Measurements from ENCODE around the gene AMT. TPM values are rescaled to one million over a fixed set of nuclear protein-coding genes. Genes with fewer than 3 reads are reported as not detected.

The AMT gene
- polyA plus RNA-seq, 1 donor (not counting 4 experiments of a cell fraction or from before 2014, with no cell fraction given): 7.1 TPM

DNA sequence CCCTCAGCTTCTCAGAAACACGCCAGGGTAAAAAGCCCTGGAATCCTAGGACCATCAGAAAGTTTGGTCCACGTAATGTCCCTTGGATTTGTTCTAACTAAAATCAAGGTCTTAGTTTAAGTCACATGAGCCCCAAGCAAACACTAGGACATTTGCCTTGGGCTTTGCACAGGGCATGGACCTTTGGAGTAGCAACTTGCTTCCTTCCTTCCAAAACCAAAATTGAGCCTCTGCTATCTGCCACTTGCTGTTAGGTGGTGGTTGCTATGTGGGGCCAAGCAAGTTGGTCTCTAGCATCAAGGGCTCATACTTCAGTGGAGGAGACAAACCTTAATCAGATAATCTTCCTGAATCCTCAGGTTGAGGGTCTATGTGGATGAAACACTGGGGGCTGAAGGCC, 43.8 kb upstream of the AMT start:
- Histone ChIP-seq H3K27me3 (ENCODE audit: control insufficient read depth, extremely low read depth, insufficient read depth, low read length) (no peaks in the 10 kb centered on the region), H4K20me1 (ENCODE audit: control insufficient read depth, extremely low read depth, insufficient read depth, low read length) (no peaks in the 10 kb centered on the region), H3K36me3 (ENCODE audit: control insufficient read depth in 2 of 2, extremely low read depth in 1 of 2, insufficient read depth in 2 of 2, low read length in 2 of 2) (no peaks in the 10 kb centered on the region), H3K27ac (ENCODE audit: control insufficient read depth, insufficient read depth, low read length) (no peak overlapping the region), H3K4me2 (ENCODE audit: control insufficient read depth, extremely low read depth, insufficient read depth, low read depth, low read length) (no peak overlapping the region), H3K9me3 (ENCODE audit: control insufficient read depth, low read depth, low read length) (no peaks in the 10 kb centered on the region), H2AFZ (ENCODE audit: control insufficient read depth, low read length) (no peak overlapping the region), H3K9ac (ENCODE audit: control insufficient read depth, extremely low read depth, insufficient read depth, low read length) (no peak overlapping the region), H3K9me1 (ENCODE audit: control insufficient read depth, extremely low read depth, insufficient read depth, low read length) (peaks cover 2% of the 10 kb centered on the region), H3K4me1 (ENCODE audit: control insufficient read depth, extremely low read depth, insufficient read depth, low read length) (peaks cover 23% of the 10 kb centered on the region), H3K79me2 (ENCODE audit: control insufficient read depth, insufficient read depth, low read length) (no peaks in the 10 kb centered on the region), H3K4me3 (ENCODE audit: control insufficient read depth in 2 of 3, extremely low read depth in 1 of 3, insufficient read depth in 2 of 3, low read depth in 1 of 3, low read length in 3 of 3) (no peak overlapping the region)
- TF ChIP-seq, protein P1, sequence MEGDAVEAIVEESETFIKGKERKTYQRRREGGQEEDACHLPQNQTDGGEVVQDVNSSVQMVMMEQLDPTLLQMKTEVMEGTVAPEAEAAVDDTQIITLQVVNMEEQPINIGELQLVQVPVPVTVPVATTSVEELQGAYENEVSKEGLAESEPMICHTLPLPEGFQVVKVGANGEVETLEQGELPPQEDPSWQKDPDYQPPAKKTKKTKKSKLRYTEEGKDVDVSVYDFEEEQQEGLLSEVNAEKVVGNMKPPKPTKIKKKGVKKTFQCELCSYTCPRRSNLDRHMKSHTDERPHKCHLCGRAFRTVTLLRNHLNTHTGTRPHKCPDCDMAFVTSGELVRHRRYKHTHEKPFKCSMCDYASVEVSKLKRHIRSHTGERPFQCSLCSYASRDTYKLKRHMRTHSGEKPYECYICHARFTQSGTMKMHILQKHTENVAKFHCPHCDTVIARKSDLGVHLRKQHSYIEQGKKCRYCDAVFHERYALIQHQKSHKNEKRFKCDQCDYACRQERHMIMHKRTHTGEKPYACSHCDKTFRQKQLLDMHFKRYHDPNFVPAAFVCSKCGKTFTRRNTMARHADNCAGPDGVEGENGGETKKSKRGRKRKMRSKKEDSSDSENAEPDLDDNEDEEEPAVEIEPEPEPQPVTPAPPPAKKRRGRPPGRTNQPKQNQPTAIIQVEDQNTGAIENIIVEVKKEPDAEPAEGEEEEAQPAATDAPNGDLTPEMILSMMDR (optimal IDR thresholded peaks at IDR 0.05 in 1 of 3, IDR thresholded peaks at IDR 0.05 in 1 of 3, conservative IDR thresholded peaks at IDR 0.05 in 1 of 3; ENCODE audit: extremely low read depth in 1 of 3, insufficient read depth in 2 of 3, low read length in 3 of 3): no peak
- no peak for TF ChIP-seq EZH2 (IDR thresholded peaks at IDR 0.05; ENCODE audit: low read length)
- dilution Hi-C loops (cut with MboI; ENCODE audit: extremely low pct_ligation_motif_present, low sequenced_read_pairs): no loop called here
- DNase-seq (ENCODE audit: low read depth, low spot score): no peak
- FAIRE-seq: no peak

DNA sequence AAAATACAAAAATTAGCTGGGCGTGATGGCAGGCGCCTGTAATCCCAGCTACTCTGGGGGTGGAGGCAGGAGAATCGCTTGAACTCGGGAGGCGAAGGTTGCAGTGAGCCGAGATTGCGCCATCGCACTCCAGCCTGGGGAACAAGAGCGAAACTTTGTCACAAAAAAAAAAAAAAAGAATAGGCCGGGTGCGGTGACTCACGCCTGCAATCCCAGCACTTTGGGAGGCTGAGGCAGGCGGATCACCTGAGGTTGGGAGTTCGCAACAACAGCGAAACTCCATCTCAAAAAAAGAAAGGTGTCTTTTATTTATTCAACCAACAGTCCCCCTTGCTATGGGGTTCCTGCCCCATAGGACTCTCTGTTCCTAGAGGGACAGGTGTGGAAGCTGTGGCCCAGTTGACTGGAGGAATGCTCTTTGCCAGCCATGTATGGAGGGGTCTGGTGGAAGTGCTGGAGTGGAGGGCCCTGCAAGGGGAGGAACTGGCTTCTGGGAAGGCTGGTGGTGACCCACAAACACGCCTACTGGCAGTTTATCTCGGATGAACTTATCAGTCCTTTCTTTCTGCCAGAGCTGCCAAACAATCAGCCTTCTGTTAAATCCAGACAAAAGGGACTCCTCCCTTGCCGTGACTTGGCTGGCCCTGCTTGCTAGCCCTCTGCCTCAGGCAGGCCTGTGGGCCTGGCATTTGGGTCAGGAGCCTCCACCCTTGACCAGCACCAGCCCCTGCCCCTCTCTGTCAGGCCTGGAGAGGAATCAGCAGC, 43.2 kb upstream of the AMT start:
- dilution Hi-C loops (cut with MboI; ENCODE audit: extremely low pct_ligation_motif_present, low sequenced_read_pairs): no loop called here

More for the DNA sequence above, 43.2 kb upstream of the AMT start:
- Histone ChIP-seq H3K27ac (ENCODE audit: control insufficient read depth, insufficient read depth, low read length) (no peak overlapping the region), H3K27me3 (ENCODE audit: control insufficient read depth, extremely low read depth, insufficient read depth, low read length) (no peaks in the 10 kb centered on the region), H3K9me1 (ENCODE audit: control insufficient read depth, extremely low read depth, insufficient read depth, low read length) (peaks cover 2% of the 10 kb centered on the region), H3K4me2 (ENCODE audit: control insufficient read depth, extremely low read depth, insufficient read depth, low read depth, low read length) (no peak overlapping the region), H3K4me1 (ENCODE audit: control insufficient read depth, extremely low read depth, insufficient read depth, low read length) (peaks cover 28% of the 10 kb centered on the region), H3K36me3 (ENCODE audit: control insufficient read depth in 2 of 2, extremely low read depth in 1 of 2, insufficient read depth in 2 of 2, low read length in 2 of 2) (no peaks in the 10 kb centered on the region), H3K9ac (ENCODE audit: control insufficient read depth, extremely low read depth, insufficient read depth, low read length) (no peak overlapping the region), H3K9me3 (ENCODE audit: control insufficient read depth, low read depth, low read length) (no peaks in the 10 kb centered on the region), H3K4me3 (ENCODE audit: control insufficient read depth in 2 of 3, extremely low read depth in 1 of 3, insufficient read depth in 2 of 3, low read depth in 1 of 3, low read length in 3 of 3) (no peak overlapping the region), H4K20me1 (ENCODE audit: control insufficient read depth, extremely low read depth, insufficient read depth, low read length) (no peaks in the 10 kb centered on the region), H2AFZ (ENCODE audit: control insufficient read depth, low read length) (peak overlapping the region; percentile 48), H3K79me2 (ENCODE audit: control insufficient read depth, insufficient read depth, low read length) (no peaks in the 10 kb centered on the region)
- FAIRE-seq: no peak
- DNase-seq (ENCODE audit: low read depth, low spot score): no peak
- TF ChIP-seq, protein P1 (optimal IDR thresholded peaks at IDR 0.05 in 1 of 3, IDR thresholded peaks at IDR 0.05 in 1 of 3, conservative IDR thresholded peaks at IDR 0.05 in 1 of 3; ENCODE audit: extremely low read depth in 1 of 3, insufficient read depth in 2 of 3, low read length in 3 of 3): no peak
- TF ChIP-seq EZH2 (IDR thresholded peaks at IDR 0.05; ENCODE audit: low read length): no peak

Data from keratinocyte (primary cell).